ENCODE data around the gene CDC42EP3. TPM values are rescaled to one million over a fixed set of nuclear protein-coding genes. Genes with fewer than 3 reads are reported as not detected.

CDC42EP3 gene
- polyA plus RNA-seq, 1 donor from 2014 or later, result 25.2 TPM

- TF ChIP-seq SMC3 (conservative IDR thresholded peaks at IDR 0.05; ENCODE audit: poor library complexity), result no peak
These were observed 41.9 kb downstream of the CDC42EP3 start (continued) for GRCh38 chr2:37629529-37629928.

GRCh38 chr2:37627710-37628109 lies 43.7 kb downstream of the CDC42EP3 start:
- no peak overlapping the region for H3K4me2 ChIP-seq (ENCODE audit: low read length)
- no peak overlapping the region for H3K4me3 ChIP-seq (ENCODE audit: low read length)
- H3K27ac ChIP-seq (ENCODE audit: low read length), result no peak overlapping the region
- no peaks in the 10 kb centered on the region for H3F3A ChIP-seq (ENCODE audit: insufficient read depth, low read length, poor library complexity, severe bottlenecking)
- no peaks in the 10 kb centered on the region for H3K79me2 ChIP-seq (replicated peaks; ENCODE audit: insufficient read depth, low read length)
- H2AFZ ChIP-seq (ENCODE audit: low read depth, low read length), result no peak overlapping the region
- no peaks in the 10 kb centered on the region for H3K36me3 ChIP-seq (ENCODE audit: insufficient read depth, low read length)
- no peaks in the 10 kb centered on the region for H3K9me2 ChIP-seq (ENCODE audit: insufficient read depth, low read length)
- H3K27me3 ChIP-seq (ENCODE audit: insufficient read depth, low read depth, low read length), result no peaks in the 10 kb centered on the region
- no peak for TF ChIP-seq EP300 (conservative IDR thresholded peaks at IDR 0.05; ENCODE audit: poor library complexity, severe bottlenecking)
- no peak for TF ChIP-seq MXI1 (conservative IDR thresholded peaks at IDR 0.05; ENCODE audit: poor library complexity, severe bottlenecking)
- no peak for TF ChIP-seq POLR2AphosphoS5 (IDR thresholded peaks at IDR 0.05)
- H3K9ac ChIP-seq (ENCODE audit: low read length), result no peak overlapping the region
- H3K9me3 ChIP-seq (ENCODE audit: low read length), result no peaks in the 10 kb centered on the region
- H4K20me1 ChIP-seq (ENCODE audit: insufficient read depth), result no peaks in the 10 kb centered on the region

- no peak overlapping the region for H3K4me2 ChIP-seq (ENCODE audit: low read length)
- no peaks in the 10 kb centered on the region for H3K79me2 ChIP-seq (replicated peaks; ENCODE audit: insufficient read depth, low read length)
- H3K9ac ChIP-seq (ENCODE audit: low read length), result no peak overlapping the region
- H3K27me3 ChIP-seq (ENCODE audit: insufficient read depth, low read depth, low read length), result no peaks in the 10 kb centered on the region
- TF ChIP-seq EZH2 (IDR thresholded peaks at IDR 0.05; ENCODE audit: borderline replicate concordance, insufficient read depth, low read length, poor library complexity, severe bottlenecking) (no peak), CTCF (IDR thresholded peaks at IDR 0.05; ENCODE audit: poor library complexity, severe bottlenecking) (no peak), SMC3 (conservative IDR thresholded peaks at IDR 0.05; ENCODE audit: poor library complexity) (no peak), REST (IDR thresholded peaks at IDR 0.05; ENCODE audit: borderline replicate concordance) (no peak), TAF1 (IDR thresholded peaks at IDR 0.05; ENCODE audit: low read depth) (no peak), POLR2AphosphoS5 (IDR thresholded peaks at IDR 0.05) (no peak), MXI1 (conservative IDR thresholded peaks at IDR 0.05; ENCODE audit: poor library complexity, severe bottlenecking) (no peak), RAD21 (conservative IDR thresholded peaks at IDR 0.05) (no peak), EP300 (conservative IDR thresholded peaks at IDR 0.05; ENCODE audit: poor library complexity, severe bottlenecking) (no peak)
- no peak overlapping the region for H2AFZ ChIP-seq (ENCODE audit: low read depth, low read length)
- H3K9me3 ChIP-seq (ENCODE audit: low read length), result no peaks in the 10 kb centered on the region
- H3K9me2 ChIP-seq (ENCODE audit: insufficient read depth, low read length), result no peaks in the 10 kb centered on the region
- H3F3A ChIP-seq (ENCODE audit: insufficient read depth, low read length, poor library complexity, severe bottlenecking), result no peaks in the 10 kb centered on the region
- no peak overlapping the region for H3K27ac ChIP-seq (ENCODE audit: low read length)
- H4K20me1 ChIP-seq (ENCODE audit: insufficient read depth), result no peaks in the 10 kb centered on the region
- H3K4me3 ChIP-seq (ENCODE audit: low read length), result no peak overlapping the region
- H3K36me3 ChIP-seq (ENCODE audit: insufficient read depth, low read length), result no peaks in the 10 kb centered on the region
These were observed 45.5 kb downstream of the CDC42EP3 start for GRCh38 chr2:37625796-37626571.

Data from neural cell (in vitro differentiated cells).